Upper lobe of left lung (tissue), 6 donors: ENCODE measurements around the gene PDE6H. TPM values are rescaled to one million over a fixed set of nuclear protein-coding genes. Genes with fewer than 3 reads are reported as not detected.

Experiments
- ATAC-seq, 2 donors: fragments of 200-7000 bp; cut with Tn5 transposase; one replicate each; pipeline ENCODE4 v1.9.1; 2022; ENCODE audit warnings: mild to moderate bottlenecking in 2 of 2, moderate library complexity in 2 of 2; ENCODE audit not compliant: low FRiP score in 2 of 2
- DNase-seq, 2 donors: peaks; one replicate each; pipeline ENCODE4 v3.0.0-alpha.2; 2019 to 2020
- H3K27ac ChIP-seq, 4 donors: fragments of 200-600 bp; sonication (generic); one replicate each; pipeline ENCODE4 v1.5.1; 2016 to 2019
- H3K27me3 ChIP-seq, 4 donors: fragments of 200-600 bp; sonication (generic); one replicate each; pipeline ENCODE4 v1.5.1; 2017 to 2019
- H3K36me3 ChIP-seq, 4 donors: fragments of 200-600 bp; sonication (generic); one replicate each; pipeline ENCODE4 v1.5.1; 2016 to 2019
- H3K4me1 ChIP-seq, 4 donors: fragments of 200-600 bp; sonication (generic); one replicate each; pipeline ENCODE4 v1.5.1; 2018 to 2019
- H3K4me3 ChIP-seq, 4 donors: fragments of 200-600 bp; sonication (generic); one replicate each; pipeline ENCODE4 v1.5.1; 2017 to 2019; ENCODE audit warnings: mild to moderate bottlenecking in 2 of 4, moderate library complexity in 1 of 4
- H3K9me3 ChIP-seq, 4 donors: fragments of 200-600 bp; sonication (generic); one replicate each; pipeline ENCODE4 v1.5.1; 2018 to 2019
- EP300 ChIP-seq, 4 donors: sonication (generic); formaldehyde crosslinking; IDR thresholded peaks; one replicate each; pipeline ENCODE4 v1.5.1; 2017; ENCODE audit warnings: antibody characterized with exemption in 4 of 4, control low read depth in 2 of 4
- POLR2A ChIP-seq, 4 donors: fragments of 450-650 bp; IDR thresholded peaks; one replicate each; pipeline ENCODE4 v1.5.1; 2016 to 2017; ENCODE audit warnings: antibody characterized with exemption in 4 of 4, mild to moderate bottlenecking in 2 of 4
- POLR2AphosphoS5 ChIP-seq, 2 donors: sonication (generic); formaldehyde crosslinking; IDR thresholded peaks; one replicate each; pipeline ENCODE4 v1.5.1; 2017; ENCODE audit warnings: antibody characterized with exemption in 2 of 2
- WGBS, 2 donors: methylation state at CpG; one replicate each; pipeline ENCODE4 v1.1.5; 2017 to 2018; 5-methylcytosine and 5-hydroxymethylcytosine counted together
- total RNA-seq, 6 donors: library from RNA; depleted of rRNA in 4 of 6; stranded (reverse); fragments of >200 nt in 4 of 6; gene quantifications; one replicate each; pipeline versions ENCODE4 v1.1.0 to v1.2.1, GENCODE V29; 2016 to 2021
- TF ChIP-seq, protein P1 (sequence below), 6 experiments: fragments of 450-650 bp in 4 of 6; fragments of 200-600 bp in 2 of 6; sonication (generic) in 2 of 6; IDR thresholded peaks; one replicate each; pipeline ENCODE4 v1.5.1; 2016 to 2019; ENCODE audit warnings: antibody characterized with exemption in 6 of 6
- donor health status: DM: no; HTN: no; CAD: no; lungs with moderate emphysema.
- donor health status: DM: no; HTN: yes; CAD: no; lungs with severe emphysema.

PDE6H gene
- total RNA-seq, 6 donors from 2014 or later = not detected

DNA sequence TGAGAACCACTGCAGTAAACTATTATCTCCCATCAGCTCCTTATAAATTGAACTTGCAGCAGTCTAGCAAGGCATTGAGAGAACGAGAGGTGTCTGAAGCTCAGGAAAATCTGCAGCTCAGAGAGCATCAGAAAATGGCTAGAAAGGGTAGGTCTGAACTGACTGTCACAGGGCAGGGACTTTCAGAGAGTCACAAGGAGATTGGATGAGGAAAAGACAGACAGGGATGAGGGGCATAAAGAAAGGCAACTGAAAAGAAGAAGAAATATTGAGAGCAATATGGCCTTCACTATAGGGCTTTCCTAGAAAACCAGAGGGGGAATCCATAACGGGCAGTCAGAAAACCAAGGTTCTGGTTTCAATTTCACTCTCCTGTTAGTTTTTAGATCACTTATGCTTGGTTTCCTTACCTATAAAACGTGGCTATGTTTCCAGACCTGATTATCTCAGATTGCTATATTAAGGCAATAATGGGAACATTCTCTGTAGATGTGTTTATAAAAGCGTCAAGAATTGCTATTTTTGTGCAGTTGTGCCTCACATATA lies 40.9 kb downstream of the PDE6H start:
- Histone ChIP-seq H3K4me3 (no peak overlapping the region), H3K27me3 (no peaks in the 10 kb centered on the region), H3K9me3 (no peaks in the 10 kb centered on the region), H3K4me1 (peaks cover 0 to 4% (median 0%) of the 10 kb centered on the region in 4 donors), H3K36me3 (no peaks in the 10 kb centered on the region), H3K27ac (no peak overlapping the region)
- ATAC-seq (no peak), DNase-seq (no peak)
- TF ChIP-seq POLR2A (IDR thresholded peaks at IDR 0.05) (no peak), EP300 (IDR thresholded peaks at IDR 0.05) (no peak), POLR2AphosphoS5 (IDR thresholded peaks at IDR 0.05) (no peak)
- TF ChIP-seq, protein P1, sequence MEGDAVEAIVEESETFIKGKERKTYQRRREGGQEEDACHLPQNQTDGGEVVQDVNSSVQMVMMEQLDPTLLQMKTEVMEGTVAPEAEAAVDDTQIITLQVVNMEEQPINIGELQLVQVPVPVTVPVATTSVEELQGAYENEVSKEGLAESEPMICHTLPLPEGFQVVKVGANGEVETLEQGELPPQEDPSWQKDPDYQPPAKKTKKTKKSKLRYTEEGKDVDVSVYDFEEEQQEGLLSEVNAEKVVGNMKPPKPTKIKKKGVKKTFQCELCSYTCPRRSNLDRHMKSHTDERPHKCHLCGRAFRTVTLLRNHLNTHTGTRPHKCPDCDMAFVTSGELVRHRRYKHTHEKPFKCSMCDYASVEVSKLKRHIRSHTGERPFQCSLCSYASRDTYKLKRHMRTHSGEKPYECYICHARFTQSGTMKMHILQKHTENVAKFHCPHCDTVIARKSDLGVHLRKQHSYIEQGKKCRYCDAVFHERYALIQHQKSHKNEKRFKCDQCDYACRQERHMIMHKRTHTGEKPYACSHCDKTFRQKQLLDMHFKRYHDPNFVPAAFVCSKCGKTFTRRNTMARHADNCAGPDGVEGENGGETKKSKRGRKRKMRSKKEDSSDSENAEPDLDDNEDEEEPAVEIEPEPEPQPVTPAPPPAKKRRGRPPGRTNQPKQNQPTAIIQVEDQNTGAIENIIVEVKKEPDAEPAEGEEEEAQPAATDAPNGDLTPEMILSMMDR (IDR thresholded peaks at IDR 0.05) = no peak
- 57 to 79% methylated on average over 4 of the region's 4 CpGs for WGBS, 2 donors

DNA sequence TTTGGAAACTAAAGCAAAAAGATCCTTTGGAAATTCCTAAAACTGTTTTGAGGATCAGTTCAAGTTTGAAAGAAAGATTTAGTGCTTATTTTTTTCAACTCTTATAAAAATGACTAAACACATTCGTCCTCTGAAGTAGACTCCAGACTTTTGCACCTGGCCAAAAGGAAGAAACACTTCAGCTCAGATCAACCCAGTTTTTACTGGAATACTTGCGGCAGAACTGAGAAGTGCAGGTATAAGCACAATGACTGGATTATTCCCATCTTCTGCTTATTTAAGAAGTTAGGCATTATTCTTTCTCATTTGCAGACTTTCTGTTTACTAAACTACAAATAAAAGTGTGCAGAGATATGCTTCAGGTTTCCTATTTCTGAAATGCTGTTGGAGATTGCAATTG lies 41.9 kb downstream of the PDE6H start:
- TF ChIP-seq, protein P1 (IDR thresholded peaks at IDR 0.05) = peak in 1 of 6 experiments; percentile 7
- TF ChIP-seq EP300 (IDR thresholded peaks at IDR 0.05) = no peak
- no peak overlapping the region for H3K4me3 ChIP-seq
- no peaks in the 10 kb centered on the region for H3K36me3 ChIP-seq
- no peak for ATAC-seq
- no peak overlapping the region for H3K27ac ChIP-seq
- DNase-seq = no peak
- no peaks in the 10 kb centered on the region for H3K27me3 ChIP-seq
- WGBS, 2 donors = 67 to 75% methylated on average over 2 of the region's 2 CpGs
- peaks cover 0 to 4% (median 0%) of the 10 kb centered on the region in 4 donors for H3K4me1 ChIP-seq
- no peaks in the 10 kb centered on the region for H3K9me3 ChIP-seq

DNA sequence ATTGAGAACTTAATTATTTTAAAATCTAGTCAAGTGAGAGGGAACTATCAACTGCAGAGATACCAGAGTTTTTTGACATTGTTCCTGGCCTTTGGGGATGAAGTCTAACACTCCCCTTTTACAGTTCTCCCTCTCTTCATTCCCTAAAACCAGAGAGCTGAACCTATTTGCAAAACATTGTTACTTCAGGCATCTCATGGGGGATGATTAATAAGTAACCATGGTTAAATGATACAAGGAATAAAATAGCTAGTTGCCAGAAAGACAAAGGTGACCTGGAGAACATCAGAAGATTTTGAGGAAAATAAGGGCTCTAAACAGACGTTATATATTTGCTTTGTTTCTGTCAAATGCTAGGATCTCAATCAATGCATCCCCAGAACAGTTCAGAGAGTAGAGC lies 42.3 kb downstream of the PDE6H start:
- 55 to 67% methylated on average over 1 of the region's 1 CpG for WGBS, 2 donors
- TF ChIP-seq EP300 (IDR thresholded peaks at IDR 0.05) (no peak), POLR2AphosphoS5 (IDR thresholded peaks at IDR 0.05) (no peak), POLR2A (IDR thresholded peaks at IDR 0.05) (no peak)
- TF ChIP-seq, protein P1 (IDR thresholded peaks at IDR 0.05) = no peak
- Histone ChIP-seq H3K36me3 (no peaks in the 10 kb centered on the region), H3K27me3 (no peaks in the 10 kb centered on the region), H3K4me1 (peaks cover 0 to 4% (median 0%) of the 10 kb centered on the region in 4 donors), H3K27ac (no peak overlapping the region), H3K4me3 (no peak overlapping the region), H3K9me3 (no peaks in the 10 kb centered on the region)
- no peak for ATAC-seq
- no peak for DNase-seq

DNA sequence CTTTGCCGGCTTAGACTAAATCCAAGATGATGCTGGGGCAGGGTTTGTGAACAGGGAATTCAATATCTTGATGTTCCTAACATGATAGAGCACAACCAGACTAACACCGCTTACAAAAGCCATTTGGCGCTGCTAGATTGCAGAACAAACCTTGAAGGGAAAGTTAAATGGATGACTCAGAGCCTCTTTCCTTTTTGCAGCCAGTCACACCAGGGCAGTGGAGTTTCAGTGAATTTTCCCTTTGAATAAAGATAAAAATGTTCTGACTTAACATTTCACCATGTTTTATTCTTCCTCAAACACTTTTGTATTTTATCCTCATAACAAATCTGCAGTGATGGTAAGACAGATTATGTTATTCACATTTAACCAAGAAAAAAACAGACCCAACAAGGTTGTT lies 47.3 kb downstream of the PDE6H start:
- no peaks in the 10 kb centered on the region for H3K4me1 ChIP-seq
- H3K4me3 ChIP-seq = no peak overlapping the region
- no peaks in the 10 kb centered on the region for H3K9me3 ChIP-seq
- ATAC-seq (no peak), DNase-seq (no peak)
- no peaks in the 10 kb centered on the region for H3K27me3 ChIP-seq
- TF ChIP-seq POLR2AphosphoS5 (IDR thresholded peaks at IDR 0.05) (no peak), POLR2A (IDR thresholded peaks at IDR 0.05) (no peak), EP300 (IDR thresholded peaks at IDR 0.05) (no peak)
- TF ChIP-seq, protein P1 (IDR thresholded peaks at IDR 0.05) = no peak
- 94% methylated on average over 3 of the region's 3 CpGs for WGBS, 2 donors
- no peak overlapping the region for H3K27ac ChIP-seq
- no peaks in the 10 kb centered on the region for H3K36me3 ChIP-seq

Other genes with a start within 250 kb of the PDE6H start
- 10 to 100 TPM; 18.2 to 45.0 (median 25.3) TPM for gene WBP11, start 169.6 kb upstream of the PDE6H start, total RNA-seq
- 1 to 10 TPM in 2 of 6 donors, under 1 TPM in 3, not detected in 1; 0.33 to 3.4 (median 0.94) TPM for gene C12orf60, start 169.4 kb upstream of the PDE6H start, total RNA-seq
- 1 to 10 TPM in 4 of 6 donors, under 1 TPM in 2; 0.33 to 3.1 (median 1.1) TPM for gene SMCO3, start 158.9 kb upstream of the PDE6H start, total RNA-seq
- gene ART4, start 129.5 kb upstream of the PDE6H start, total RNA-seq = 1 to 10 TPM in 4 of 6 donors, under 1 TPM in 2; 0.55 to 5.8 (median 2.1) TPM
- gene MGP, start 87.2 kb upstream of the PDE6H start, total RNA-seq = 100 to 1,000 TPM in 5 of 6 donors, 10 to 100 TPM in 1; 47.1 to 660 (median 286) TPM
- gene ERP27, start 34.5 kb upstream of the PDE6H start, total RNA-seq = 10 to 100 TPM in 1 of 6 donors, 1 to 10 TPM in 4, not detected in 1; 1.2 to 25.0 (median 9.3) TPM
- gene ARHGDIB, start 11.4 kb upstream of the PDE6H start, total RNA-seq = 100 to 1,000 TPM; 169 to 307 (median 211) TPM
- gene RERG, start 248.4 kb downstream of the PDE6H start, total RNA-seq = 10 to 100 TPM in 5 of 6 donors, 1 to 10 TPM in 1; 9.7 to 21.9 (median 11.9) TPM